LNCAP (cell line): ENCODE results near the gene MIX23.

Experiments
- CTCF ChIP-seq: fragments of 450-650 bp; IDR thresholded peaks from 2 replicates; pipeline ENCODE4 v1.5.1; 2017; ENCODE audit warnings: mild to moderate bottlenecking

MIX23 gene

GRCh38 chr3:122374034-122374433, 9.0 kb downstream of the MIX23 start:
- no peak for TF ChIP-seq CTCF

GRCh38 chr3:122366379-122366749, 16.7 kb downstream of the MIX23 start:
- TF ChIP-seq CTCF = no peak

GRCh38 chr3:122365073-122365472, 18.0 kb downstream of the MIX23 start:
- TF ChIP-seq CTCF = no peak

GRCh38 chr3:122364490-122364889, 18.5 kb downstream of the MIX23 start:
- no peak for TF ChIP-seq CTCF

GRCh38 chr3:122362026-122362425, 21.0 kb downstream of the MIX23 start:
- no peak for TF ChIP-seq CTCF

GRCh38 chr3:122358703-122359032, 24.4 kb downstream of the MIX23 start:
- no peak for TF ChIP-seq CTCF

GRCh38 chr3:122357828-122358702, 25.0 kb downstream of the MIX23 start:
- TF ChIP-seq CTCF = no peak

GRCh38 chr3:122356402-122356801, 26.6 kb downstream of the MIX23 start:
- peak; percentile 76 for TF ChIP-seq CTCF
